GM19467 (cell line): ENCODE data around the gene ANO5.

Source experiments
- ATAC-seq: cut with Tn5 transposase; IDR thresholded peaks from one replicate; pipeline ENCODE4 v1.9.1; 2021; ENCODE audit warnings: mild to moderate bottlenecking, moderate library complexity; ENCODE audit not compliant: unreplicated experiment

ANO5 gene

GRCh38 chr11:22192642-22193347 lies at the start of gene ANO5:
TSS of gene ANO5 (plus strand) at chr11:22193085. CDS start at chr11:22193493, 408 bp downstream.
- ATAC-seq = peak; percentile 54

- ATAC-seq = no peak
Observed at GRCh38 chr11:22151649-22152197, 41.2 kb upstream of the ANO5 start.

GRCh38 chr11:22157531-22157930 lies 35.4 kb upstream of the ANO5 start:
- no peak for ATAC-seq

- ATAC-seq = no peak
Observed at GRCh38 chr11:22161489-22161888, 31.4 kb upstream of the ANO5 start.

- no peak for ATAC-seq
Observed at GRCh38 chr11:22162756-22163155, 30.1 kb upstream of the ANO5 start.

- peak; percentile 69 for ATAC-seq
Observed at GRCh38 chr11:22163394-22163797, 29.5 kb upstream of the ANO5 start.

GRCh38 chr11:22165087-22165486 lies 27.8 kb upstream of the ANO5 start:
- ATAC-seq = no peak

GRCh38 chr11:22165759-22166513 lies 26.9 kb upstream of the ANO5 start:
- no peak for ATAC-seq

GRCh38 chr11:22169833-22170232 lies 23.1 kb upstream of the ANO5 start:
- no peak for ATAC-seq

GRCh38 chr11:22173532-22173931 lies 19.4 kb upstream of the ANO5 start:
- no peak for ATAC-seq

- no peak for ATAC-seq
Observed at GRCh38 chr11:22177186-22177585, 15.7 kb upstream of the ANO5 start.

GRCh38 chr11:22179626-22180025 lies 13.3 kb upstream of the ANO5 start:
- ATAC-seq = no peak

GRCh38 chr11:22180131-22180530 lies 12.8 kb upstream of the ANO5 start:
- no peak for ATAC-seq

GRCh38 chr11:22189660-22190059 lies 3.2 kb upstream of the ANO5 start:
- no peak for ATAC-seq

GRCh38 chr11:22190827-22191463 lies 1.9 kb upstream of the ANO5 start:
- peak; percentile 42 for ATAC-seq

GRCh38 chr11:22192289-22192641 lies 620 bp upstream of the ANO5 start:
- ATAC-seq = no peak

GRCh38 chr11:22193348-22194051 lies 615 bp downstream of the ANO5 start:
- ATAC-seq = peak; percentile 32

GRCh38 chr11:22194306-22194705 lies 1.4 kb downstream of the ANO5 start:
- no peak for ATAC-seq

- ATAC-seq = no peak
Observed at GRCh38 chr11:22194907-22195306, 2.0 kb downstream of the ANO5 start.

GRCh38 chr11:22197139-22198005 lies 4.5 kb downstream of the ANO5 start:
- ATAC-seq = no peak
